Globus pallidus (tissue), 1 donor: ENCODE measurements around the gene TNRC6C.
A peak's percentile ranks its signal among the peaks of the same experiment; 100 is the strongest.
"Not testable (repeated sequence)": the region's sequence is repeated elsewhere in the genome, so short reads cannot be mapped to it uniquely, and the experiment has no call there.

Experiments
- DNase-seq: peaks from one replicate; pipeline ENCODE4 v3.0.0-alpha.2; 2015; ENCODE audit warnings: low spot score

TNRC6C gene

DNA sequence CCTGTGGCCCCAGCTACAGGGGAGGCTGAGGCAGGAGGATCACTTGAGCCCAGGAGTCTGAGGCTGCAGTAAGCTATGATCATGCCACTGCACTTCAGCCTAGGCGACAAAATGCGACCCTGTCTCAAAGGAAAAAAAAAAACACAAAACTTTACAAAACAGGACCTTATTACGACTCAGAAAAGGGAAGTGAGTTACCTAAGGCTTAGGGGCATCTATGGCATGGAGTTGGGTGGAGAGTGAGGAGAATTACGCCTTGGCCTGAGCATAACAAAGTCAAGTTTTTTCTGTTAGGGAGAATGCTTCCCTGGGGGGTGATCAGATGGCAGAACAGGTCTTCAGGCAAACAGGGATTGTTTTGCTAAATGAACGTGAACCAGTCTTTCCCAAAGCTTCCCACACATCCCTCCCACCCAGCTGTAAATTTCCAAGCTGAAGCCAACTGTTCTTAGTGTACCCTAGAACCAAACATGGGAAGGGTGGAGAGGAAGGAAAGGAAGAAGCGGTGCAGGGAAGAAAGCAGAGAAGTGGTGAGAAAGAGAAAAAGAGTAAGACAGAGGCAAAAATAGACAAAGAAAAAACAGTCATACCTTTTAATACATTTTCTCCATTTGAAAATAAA, 24.6 kb upstream of the TNRC6C start:
- no peak for DNase-seq

DNA sequence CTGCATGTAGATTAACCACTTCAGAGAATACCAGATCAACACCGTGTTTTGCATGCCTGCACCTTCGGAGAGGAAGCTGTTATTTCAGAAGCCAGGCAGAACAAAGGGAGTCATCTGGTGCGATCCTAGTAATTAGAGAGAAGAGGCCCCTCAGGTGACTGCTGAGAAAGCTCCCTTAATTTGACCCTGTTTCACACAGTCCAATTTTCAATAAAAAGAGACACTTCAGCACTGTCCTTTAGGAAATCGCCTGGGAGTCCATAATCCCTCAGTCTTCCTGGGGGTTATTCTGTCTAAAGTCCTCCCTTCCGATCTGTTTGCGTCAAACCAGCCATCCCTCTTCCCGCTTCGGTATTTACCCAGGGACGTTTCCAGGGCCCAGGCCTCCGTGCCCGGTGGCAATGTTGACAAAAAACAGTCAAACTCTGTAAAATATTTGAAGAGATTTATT, 23.4 kb upstream of the TNRC6C start:
- DNase-seq = no peak

- not testable (repeated sequence) for DNase-seq
These were observed 22.8 kb upstream of the TNRC6C start for GRCh38 chr17:77935744-77936143.

DNA sequence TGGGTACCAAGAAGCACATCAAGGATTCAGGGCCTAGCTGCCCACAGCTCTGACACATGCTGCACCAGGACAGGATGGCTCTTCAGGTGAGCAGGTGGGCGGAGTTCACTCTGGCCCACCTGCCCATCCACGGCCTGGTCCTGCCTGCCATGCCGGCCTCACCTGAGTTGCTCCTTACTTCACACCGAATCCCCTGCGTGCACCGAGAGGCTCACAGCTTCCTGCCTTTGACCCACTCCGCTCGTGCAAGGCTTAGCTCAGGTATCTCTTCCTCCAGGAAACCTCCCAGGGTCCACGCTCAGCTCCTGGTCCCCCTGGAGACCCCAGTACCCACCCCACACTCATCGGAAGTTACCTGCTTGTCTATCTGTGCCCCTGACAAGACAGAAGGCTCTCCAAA, 21.6 kb upstream of the TNRC6C start:
- no peak for DNase-seq

GRCh38 chr17:77941004-77941403, 17.5 kb upstream of the TNRC6C start:
- DNase-seq = no peak

DNA sequence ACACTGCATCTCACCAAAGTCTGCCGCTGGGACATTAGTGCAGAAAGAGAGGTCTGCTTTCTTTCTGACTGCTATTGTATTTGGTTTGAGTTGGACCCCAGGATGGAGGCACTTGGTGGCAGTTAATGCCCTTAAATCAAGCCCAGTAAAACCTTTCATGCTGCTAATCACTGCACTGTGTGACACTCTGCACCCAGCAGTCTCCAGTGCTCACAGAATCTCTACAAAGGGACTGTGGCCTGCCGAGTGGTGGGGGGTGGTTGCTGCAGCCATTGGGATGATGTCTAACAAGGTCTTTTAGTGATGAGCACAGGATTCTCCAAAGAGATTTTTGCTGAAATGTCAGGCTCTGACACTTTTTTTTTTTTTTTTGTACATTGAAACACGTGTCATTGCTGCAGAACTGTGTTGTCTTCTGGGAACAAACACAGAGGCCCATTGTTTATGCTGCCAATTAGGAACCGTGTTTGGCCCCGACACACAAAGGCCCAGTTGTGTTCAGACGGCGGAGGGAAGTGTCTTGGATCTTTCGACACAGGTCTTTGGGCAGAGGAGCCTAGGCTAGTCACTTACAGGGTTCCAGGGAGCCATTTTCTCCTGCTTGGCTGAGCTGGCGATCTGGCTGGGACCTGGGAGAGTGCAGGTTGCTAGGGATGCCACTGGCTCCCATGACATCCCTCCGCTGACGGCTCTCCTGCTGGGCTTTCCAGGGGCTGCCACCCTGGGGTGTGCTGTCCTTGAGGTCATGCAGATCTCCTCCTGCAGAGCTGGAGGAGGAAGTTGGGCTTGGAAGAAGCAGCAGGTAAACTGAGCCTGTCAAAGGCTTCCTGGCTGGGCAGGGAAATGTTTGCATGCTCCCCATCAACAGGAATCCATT, 16.2 kb upstream of the TNRC6C start:
- DNase-seq = peak; percentile 98

DNA sequence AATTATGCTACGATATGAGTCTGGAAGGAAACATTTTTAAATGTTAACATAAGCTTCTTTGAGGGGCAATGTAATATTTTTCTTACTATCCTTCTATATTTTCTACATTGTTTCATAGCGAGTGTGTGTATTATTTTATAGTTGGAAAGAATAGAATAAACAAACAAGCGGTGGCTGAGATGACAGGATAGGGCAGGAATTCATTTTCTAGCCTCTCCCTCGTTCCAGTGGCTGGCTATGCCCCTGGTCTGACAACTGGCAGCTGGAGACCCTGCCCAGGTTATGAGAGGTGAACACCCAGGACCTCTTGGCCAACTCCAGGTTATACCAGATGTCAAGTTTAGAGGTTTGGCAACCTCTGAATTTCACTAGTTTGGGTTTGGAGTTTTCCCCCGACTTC, 14.5 kb upstream of the TNRC6C start:
- DNase-seq = no peak

DNA sequence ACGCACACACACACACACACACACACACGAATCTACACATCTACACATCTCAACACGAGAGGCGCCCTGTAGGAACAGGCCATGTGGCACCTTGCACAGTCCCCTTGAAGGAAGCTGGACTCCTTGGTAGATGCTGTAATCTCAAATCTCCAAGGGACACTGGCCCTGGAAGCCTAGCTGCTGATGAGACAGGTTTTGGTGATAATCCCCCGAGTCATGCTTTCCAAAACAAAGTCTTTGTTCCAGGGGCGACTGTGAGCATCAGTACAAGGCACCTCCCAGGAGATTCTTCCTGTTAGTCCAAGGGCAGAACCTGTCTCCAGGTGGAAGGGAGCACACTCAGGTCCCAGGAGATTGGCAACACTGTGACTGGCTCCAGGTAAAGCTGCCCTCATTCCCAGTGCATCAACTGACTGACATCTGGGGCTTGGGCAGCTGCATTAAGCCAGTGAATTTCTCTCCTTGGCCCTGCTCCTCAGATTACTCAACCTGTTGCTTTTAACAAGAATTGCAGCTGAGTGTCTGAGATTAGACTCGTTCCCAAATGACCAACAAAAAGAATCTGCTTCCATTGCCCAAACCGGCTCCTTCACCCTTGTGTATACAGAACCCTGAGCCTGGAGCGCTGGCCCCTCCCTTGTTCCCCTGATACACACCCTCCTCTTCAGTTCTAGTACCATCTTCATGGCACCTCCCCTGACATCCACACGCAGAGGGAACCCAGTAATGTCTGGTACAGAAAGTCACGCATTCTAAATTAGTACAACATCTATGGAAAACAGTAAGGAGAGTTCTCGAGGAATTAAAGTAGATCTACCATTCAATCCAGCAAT, 13.9 kb upstream of the TNRC6C start:
- DNase-seq = no peak

- DNase-seq = peak; percentile 52
These were observed 11.4 kb upstream of the TNRC6C start for GRCh38 chr17:77946900-77947645.

DNA sequence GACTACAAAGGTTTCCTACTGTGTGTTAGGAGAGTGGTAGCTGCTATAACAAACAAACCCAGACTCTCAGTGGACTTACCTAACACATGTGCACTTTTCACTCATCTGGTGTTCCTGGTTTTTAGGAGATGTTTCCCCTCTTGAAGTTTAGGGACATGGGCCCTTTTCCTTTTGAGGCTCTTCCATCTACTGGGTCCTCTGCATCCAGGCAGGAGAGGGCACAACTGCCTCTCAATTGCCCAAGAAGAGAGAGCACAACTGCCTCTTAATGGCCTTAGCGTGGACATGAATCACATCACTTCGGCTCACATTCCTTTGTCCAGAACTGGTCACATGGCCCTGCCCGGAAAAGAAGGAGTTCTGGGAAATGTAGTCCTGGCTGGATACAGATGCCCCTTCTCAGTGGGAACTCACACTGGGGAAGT, 9.8 kb upstream of the TNRC6C start:
- peak; percentile 83 for DNase-seq

DNA sequence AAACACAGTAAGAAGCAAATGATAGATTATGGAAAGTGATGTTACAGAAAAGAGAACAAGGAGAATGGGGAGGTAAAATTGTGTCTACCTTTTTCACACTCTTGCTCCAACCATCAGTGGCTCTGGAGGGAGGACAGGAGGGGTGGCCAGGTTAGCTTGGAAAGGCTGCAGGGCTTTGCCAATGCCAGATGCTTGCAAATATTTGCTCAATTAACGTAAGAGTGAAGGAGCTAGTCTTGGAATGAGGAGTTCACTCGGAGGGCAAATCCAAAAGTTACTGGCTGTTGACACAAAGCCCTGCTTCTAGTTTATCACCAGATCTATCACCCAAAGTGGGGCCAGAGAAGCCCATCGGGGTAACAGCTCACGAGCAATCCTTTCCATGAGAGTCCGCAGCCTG, 7.4 kb upstream of the TNRC6C start:
- no peak for DNase-seq

DNA sequence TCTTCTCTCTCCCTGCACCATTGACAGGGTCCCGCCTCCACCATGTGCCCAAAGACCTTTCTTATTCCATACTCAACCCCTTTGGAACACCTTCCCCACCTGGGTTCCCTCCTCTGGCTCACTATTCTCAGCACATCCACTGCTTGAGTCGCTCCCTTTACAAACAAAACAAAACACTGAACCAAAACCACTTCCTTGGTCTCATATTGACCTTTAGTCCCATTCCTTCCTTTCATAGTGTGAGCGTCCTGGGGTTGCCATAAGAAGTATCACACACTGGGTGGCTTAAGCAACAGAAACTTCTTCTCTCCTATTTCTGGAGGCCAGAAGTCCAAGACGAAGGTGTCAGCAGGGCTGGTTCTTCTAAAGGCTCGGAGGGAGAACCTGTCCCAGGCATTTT, 6.1 kb upstream of the TNRC6C start:
- no peak for DNase-seq

GRCh38 chr17:77957235-77957856, 1.2 kb upstream of the TNRC6C start:
- peak; percentile 38 for DNase-seq

DNA sequence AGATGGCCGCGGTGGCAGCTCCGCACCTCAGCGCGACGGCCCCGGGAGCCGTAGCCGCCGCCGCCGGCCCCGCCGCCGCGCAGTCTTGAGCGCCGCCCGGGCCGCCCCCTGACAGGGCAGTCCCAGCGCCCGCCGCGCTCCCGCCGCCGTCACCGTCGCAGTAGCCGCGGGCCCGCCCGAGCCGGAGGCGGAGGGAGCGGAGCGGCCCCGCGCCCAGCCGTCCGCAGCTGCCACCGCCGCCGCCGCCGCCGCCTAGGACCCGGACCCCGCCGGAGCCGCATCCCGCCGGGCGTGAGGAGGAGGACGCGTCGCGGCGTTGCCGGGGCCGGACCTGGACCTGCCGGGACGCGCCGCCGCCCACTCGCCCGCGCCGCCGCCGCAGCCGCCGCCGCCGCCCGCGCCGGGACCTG, 218 bp downstream of the TNRC6C start:
- DNase-seq = no peak

GRCh38 chr17:77959126-77959925, 823 bp downstream of the TNRC6C start:
- no peak for DNase-seq

DNA sequence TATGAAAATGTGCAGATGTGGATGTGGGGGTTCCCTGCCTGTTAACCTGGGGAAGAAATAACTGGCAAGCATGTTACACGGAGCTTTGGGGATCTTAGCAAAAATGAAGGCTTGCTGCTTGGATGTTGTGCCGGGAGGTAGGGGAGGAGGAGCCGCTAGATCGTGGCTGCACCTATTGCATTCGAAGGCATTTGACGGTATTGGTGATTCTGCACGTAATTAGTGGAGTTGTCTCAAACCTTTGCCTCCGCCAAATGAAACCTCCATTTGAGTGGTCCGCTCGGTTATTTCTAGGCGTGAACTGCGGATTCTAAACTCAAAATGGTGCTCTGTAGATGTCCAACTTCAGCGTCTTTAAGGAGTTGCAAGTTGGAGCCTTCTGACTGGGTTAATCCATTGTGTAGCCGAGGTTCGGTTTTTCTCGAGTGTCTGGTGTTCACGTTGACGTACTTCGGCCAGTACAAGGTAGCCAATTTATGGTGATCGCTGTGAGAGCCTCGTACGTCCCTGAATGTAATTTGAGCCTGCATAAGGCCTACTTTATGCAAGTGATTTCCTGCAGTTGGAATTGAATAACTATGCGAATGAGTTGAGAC, 1.5 kb downstream of the TNRC6C start:
- no peak for DNase-seq

- DNase-seq = no peak
These were observed 3.2 kb downstream of the TNRC6C start for GRCh38 chr17:77961741-77962140.

- DNase-seq = no peak
These were observed 3.8 kb downstream of the TNRC6C start for GRCh38 chr17:77962348-77962747.

DNA sequence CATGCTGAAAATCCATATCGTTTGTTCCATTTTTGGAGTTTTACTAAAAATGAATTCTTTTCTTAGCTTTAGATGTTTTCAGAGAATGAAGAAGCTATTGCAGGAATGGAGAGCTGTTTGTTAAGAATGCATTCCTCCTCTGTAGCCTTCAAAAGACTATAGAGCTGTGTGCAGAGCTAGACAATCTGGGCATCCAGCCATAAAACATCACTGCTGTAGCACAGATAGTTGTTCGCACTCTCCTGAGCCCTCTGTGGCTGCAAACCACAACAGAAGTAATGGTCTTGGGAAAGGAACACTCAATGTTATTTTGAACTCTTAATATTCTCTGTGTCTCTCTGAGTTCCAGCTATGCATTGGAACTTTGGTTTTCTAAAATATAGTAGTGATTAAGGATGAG, 4.9 kb downstream of the TNRC6C start:
- peak; percentile 87 for DNase-seq

DNA sequence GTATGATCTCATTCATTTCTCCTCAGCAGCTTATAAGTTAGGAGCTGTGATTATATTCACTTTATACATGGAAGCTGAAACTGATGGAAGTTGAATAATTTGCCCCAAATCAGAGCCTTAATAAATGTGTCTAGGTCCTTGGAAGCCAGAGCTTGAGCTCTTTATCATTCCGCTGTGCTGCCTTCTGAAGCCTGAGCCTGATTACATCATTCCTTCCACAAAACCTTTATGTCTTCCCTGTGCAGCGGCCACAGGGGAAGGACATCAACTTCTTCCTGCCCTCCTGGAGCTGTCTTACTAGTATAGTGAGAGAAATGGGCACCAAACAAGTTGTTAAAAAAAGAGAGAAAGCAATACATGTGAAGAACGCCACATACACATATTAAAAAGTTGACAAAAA, 6.8 kb downstream of the TNRC6C start:
- DNase-seq = no peak
